GM18951 (cell line): ENCODE results near the gene ERCC3.
"Not testable (repeated sequence)": the region's sequence is repeated elsewhere in the genome, so short reads cannot be mapped to it uniquely, and the experiment has no call there.

ENCODE experiments used
- POLR2A ChIP-seq: IDR thresholded peaks from 4 replicates; pipeline ENCODE4 v1.6.1; 2011; ENCODE audit warnings: mild to moderate bottlenecking; ENCODE audit not compliant: insufficient read length, insufficient read depth; ENCODE audit errors: extremely low read depth
- in situ Hi-C: fragments of 300-500 bp; cut with MboI; formaldehyde crosslinking; loops from one replicate; pipeline ENCODE4 v1.12.0; 2022; ENCODE audit warnings: low sequenced_read_pairs, mixed read lengths, inconsistent platforms; ENCODE audit not compliant: unreplicated experiment

The ERCC3 gene

DNA sequence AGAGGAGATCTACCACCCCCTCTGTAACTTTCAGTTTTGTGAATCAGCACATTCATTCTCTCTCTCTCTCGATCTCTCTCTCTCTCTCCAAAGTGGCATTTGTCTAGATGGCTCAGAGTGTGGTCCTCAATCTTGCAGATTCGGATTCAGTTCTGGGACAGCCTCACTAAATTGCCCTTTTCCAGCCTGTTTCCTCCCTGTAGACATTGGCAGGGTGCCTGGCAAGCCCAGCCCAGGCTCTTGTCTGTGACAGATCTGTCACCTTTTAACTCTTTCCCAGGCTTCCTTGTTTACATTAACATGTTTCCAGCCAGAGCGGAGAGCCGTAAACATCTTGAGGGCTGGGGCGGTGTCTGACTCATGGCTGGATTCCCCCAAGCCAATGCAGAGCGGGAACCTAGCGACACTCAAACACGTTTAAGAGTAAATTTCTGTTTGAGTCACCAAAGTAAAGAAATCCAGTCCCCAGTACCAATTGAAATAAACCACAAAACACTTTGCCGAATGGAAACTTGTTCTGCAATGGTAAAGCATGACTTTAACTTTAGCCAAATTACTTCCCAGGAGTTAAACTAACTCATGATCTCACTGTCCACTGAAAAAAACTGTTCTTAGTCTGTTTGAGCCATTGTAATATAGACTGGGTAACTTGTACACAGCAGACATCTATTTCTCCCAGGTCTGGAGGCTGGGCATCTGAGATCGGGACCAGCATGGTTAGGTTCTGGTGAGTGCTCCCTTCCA is 67.3 kb downstream of the ERCC3 start:
- in situ Hi-C loops: no loop called here

DNA sequence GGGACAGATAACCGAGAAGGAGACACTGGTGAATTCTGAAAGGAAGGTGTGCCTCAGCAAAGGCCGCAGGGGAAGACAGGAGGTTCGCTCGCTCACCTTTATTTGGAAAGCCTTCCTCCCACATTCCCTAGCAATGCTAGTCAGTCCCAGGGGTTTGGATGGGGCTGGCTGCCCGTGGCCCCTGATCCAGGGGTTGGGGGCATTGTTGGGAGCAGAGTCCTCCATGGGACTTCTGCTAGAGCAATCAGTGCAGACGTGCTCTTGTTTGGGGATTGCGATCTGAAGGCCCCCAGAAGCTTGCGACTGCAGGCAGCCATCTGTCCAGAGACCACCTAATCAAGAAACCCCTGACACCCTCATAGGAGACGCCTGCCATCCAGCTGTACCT is 67.8 kb downstream of the ERCC3 start:
- in situ Hi-C loops: no loop called here
- no peak for TF ChIP-seq POLR2A

More for the DNA sequence above, 67.3 kb downstream of the ERCC3 start:
- no peak for TF ChIP-seq POLR2A

- in situ Hi-C loops: no loop called here
- TF ChIP-seq POLR2A: no peak
Observed at GRCh38 chr2:127225186-127225960, 68.6 kb downstream of the ERCC3 start.

GRCh38 chr2:127224135-127224534 is 69.8 kb downstream of the ERCC3 start:
- in situ Hi-C loops: not testable (repeated sequence)

DNA sequence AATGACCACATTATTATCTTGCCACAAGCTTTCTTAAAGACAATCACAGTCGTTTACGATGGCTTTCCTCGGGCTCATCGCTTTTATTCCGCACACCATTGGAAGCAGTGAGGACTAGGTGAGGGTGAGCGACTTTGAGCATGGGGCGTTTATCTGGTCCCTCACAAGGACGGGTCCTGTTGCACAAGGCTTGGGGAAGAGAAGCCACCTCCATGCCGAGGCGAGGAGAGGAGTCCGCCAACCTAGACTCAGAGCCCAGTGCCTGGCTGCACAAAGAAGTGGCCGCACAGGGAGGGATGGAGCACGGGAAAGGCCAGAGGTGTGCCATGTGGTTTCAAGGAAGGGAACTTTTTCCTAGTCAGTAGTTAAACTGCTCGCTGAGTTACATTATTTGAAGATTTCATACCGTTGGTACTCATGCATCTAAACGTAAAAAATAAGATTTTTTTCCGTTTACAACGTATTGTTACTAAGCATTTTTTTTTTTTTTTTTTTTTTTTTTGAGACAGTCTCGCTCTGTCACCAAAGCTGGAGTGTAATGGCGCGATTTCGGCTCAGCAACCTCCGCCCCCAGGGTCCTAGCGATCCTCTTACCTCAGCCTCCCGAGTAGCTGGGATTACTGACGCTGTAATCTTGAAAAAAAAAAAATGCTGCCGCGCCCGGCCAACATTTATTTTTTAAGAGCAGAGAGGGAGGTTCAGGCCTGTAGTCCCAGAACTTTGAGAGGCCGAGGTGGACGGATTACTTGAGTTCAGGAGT is 73.0 kb downstream of the ERCC3 start:
- TF ChIP-seq POLR2A: no peak
- in situ Hi-C loops: no loop called here

DNA sequence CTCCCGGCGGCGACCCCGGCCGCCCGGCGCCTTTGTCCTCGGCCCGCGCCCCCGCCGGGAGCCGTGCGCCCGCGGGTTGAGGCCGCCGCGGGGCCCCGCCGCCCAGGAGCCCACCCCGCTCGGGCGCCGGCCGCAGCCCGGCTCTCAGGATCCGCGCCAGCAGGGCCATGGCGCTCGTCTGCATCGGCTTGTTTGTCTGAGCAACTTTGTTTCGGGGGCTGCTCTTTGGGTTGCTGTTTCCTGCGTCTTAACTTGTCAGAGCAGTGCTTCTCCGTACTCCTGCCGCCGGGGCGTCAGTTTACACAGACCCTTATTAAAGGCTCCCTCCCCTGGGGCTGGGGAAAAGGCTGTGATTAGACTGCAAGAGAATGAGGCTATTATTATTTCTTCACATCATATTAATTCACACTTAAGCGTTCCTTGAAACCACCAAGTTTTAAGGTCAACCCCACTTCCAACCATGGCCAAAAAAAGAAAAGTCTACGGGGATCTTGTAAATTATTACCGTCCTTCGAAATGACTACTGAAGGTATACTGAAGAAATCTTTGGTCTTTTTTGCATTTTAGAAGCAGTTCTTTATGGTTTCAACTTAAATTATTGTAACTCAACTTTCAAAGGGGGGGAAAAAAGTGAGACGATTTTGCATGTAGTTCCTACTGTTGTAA is 73.7 kb downstream of the ERCC3 start, which contains the start of gene CYP27C1:
Gene CYP27C1 (minus strand): TSS at position 198 of the 666 bp plus-strand sequence. CDS start 29 bp downstream, at position 169.
- no peak for TF ChIP-seq POLR2A
- in situ Hi-C loops: no loop called here

DNA sequence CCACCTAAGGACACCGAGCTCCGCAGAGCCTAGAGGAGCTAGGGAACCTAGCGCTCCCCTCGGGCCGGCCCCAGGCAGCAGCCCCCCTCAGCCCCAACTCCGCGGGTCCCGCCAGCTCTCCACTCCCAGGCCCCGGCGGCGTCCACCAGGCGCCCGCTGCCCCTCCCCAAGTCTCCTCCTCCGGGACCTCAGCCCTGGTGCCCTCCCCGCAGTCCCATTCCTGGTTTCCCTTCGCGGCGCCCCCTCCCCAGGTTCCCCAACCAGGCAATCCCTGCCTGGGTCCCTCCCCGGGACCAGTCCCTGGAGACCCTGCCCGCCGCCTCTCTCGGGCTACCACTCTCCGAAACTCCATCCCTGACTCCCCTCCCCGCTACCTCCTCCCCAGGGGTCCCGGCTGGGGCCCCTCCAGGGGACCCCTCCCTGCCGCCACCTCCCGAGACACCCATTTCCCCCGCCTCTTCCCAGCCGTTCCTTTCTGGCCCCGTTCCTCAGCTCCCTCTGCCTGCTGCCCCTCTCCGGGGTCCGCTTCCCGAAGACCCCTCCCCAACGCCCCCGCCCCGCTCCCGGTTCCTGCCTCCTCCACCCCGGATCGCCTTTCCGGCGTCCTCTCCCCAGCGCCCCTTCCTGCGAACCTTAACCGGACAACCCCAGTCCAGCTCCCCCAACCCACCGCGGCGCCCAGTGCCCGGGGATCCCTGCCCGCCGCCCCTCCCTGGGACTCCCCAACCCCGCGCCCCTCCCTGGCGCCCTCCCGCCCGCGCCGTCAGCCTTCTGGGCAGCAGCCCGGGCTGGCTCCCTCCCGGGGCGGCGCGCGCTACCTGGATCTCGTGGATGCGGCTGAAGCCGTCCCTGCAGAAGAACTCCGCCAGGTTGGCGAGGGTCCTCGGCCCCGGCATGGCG is 74.5 kb downstream of the ERCC3 start:
- in situ Hi-C loops: no loop called here
- TF ChIP-seq POLR2A: no peak

DNA sequence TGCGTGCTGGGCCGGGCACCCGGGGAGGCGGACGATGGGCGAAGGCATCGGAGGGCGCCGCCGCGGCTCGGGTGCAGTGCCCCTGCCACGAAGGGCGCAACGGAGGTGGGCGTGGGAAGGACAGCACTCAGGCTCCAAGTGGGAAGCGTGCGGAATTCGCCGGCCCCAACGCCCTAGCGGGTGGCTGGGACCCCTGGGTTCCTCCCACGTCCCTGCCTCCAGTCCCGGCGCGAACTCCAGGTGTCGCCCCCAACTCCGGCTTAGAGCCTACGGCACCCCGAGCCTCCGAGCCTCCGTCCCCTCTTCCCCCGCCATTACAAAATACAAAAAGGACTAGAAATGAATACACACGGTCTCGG is 75.2 kb downstream of the ERCC3 start:
- TF ChIP-seq POLR2A: no peak
- in situ Hi-C loops: no loop called here

GRCh38 chr2:127217470-127218325 is 76.2 kb downstream of the ERCC3 start:
- in situ Hi-C loops: no loop called here
- no peak for TF ChIP-seq POLR2A

GRCh38 chr2:127216593-127216992 is 77.4 kb downstream of the ERCC3 start:
- in situ Hi-C loops: no loop called here
- no peak for TF ChIP-seq POLR2A

DNA sequence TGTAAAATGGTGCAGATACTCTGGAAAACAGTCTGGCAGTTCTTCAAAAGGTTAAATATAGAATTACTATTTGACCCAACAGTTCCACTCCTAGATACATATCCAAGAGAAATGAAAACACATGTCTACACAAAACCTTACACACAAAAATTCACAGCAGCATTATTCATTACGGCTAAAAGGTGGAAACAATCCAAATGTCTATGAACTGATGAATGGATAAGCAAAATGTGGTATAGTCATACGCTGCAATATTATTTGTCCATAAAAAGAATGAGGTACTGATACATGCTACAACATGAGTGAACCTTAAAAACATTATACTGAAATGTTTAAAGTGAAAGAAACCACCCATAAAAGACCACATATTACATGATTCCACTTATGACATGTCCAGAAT is 77.8 kb downstream of the ERCC3 start:
- no peak for TF ChIP-seq POLR2A
- in situ Hi-C loops: no loop called here

DNA sequence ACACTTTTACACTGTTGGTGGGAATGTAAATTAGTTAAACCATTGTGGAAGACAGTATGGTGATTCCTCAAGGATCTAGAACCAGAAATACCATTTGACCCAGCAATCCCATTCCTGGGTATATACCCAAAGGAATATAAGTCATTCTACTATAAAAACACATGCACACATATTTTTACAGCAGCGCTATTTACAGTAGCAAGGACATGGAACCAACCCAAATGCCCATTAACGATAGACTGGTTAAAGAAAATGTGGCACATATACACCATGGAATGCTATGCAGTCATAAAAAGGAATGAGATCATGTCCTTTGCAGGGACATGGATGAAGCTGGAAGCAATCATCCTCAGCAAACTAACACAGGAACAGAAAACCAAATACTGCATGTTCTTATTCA is 79.7 kb downstream of the ERCC3 start:
- in situ Hi-C loops: not testable (repeated sequence)
